Measurements from ENCODE around the gene SNAPIN.

The SNAPIN gene

DNA sequence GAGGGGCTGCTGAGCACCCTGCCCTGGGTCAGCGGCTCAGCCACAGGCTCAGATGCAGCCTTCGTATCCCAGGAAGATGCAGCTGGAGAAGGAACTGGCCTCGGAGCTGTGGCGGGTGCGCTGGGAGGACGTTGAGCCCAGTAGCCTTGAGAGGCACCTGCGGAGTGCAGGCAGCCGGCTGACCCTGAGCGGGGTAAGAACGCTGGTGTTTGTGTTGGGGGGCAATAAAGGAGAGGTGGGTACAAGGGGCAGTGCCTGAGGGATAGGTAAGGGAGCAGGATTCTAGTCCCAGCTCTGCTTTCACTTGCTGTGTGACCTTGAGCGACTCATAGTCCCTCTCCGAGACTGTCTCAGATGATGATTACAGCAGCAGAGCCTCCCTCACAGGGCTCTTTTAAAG, 26.4 kb downstream of the SNAPIN start:
- no peak overlapping the region for H3K4me3 ChIP-seq
- TF ChIP-seq, protein P1, sequence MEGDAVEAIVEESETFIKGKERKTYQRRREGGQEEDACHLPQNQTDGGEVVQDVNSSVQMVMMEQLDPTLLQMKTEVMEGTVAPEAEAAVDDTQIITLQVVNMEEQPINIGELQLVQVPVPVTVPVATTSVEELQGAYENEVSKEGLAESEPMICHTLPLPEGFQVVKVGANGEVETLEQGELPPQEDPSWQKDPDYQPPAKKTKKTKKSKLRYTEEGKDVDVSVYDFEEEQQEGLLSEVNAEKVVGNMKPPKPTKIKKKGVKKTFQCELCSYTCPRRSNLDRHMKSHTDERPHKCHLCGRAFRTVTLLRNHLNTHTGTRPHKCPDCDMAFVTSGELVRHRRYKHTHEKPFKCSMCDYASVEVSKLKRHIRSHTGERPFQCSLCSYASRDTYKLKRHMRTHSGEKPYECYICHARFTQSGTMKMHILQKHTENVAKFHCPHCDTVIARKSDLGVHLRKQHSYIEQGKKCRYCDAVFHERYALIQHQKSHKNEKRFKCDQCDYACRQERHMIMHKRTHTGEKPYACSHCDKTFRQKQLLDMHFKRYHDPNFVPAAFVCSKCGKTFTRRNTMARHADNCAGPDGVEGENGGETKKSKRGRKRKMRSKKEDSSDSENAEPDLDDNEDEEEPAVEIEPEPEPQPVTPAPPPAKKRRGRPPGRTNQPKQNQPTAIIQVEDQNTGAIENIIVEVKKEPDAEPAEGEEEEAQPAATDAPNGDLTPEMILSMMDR (IDR thresholded peaks at IDR 0.05), result no peak
- no peak for DNase-seq (ENCODE audit: low spot score)
- no peak overlapping the region for H3K27ac ChIP-seq

DNA sequence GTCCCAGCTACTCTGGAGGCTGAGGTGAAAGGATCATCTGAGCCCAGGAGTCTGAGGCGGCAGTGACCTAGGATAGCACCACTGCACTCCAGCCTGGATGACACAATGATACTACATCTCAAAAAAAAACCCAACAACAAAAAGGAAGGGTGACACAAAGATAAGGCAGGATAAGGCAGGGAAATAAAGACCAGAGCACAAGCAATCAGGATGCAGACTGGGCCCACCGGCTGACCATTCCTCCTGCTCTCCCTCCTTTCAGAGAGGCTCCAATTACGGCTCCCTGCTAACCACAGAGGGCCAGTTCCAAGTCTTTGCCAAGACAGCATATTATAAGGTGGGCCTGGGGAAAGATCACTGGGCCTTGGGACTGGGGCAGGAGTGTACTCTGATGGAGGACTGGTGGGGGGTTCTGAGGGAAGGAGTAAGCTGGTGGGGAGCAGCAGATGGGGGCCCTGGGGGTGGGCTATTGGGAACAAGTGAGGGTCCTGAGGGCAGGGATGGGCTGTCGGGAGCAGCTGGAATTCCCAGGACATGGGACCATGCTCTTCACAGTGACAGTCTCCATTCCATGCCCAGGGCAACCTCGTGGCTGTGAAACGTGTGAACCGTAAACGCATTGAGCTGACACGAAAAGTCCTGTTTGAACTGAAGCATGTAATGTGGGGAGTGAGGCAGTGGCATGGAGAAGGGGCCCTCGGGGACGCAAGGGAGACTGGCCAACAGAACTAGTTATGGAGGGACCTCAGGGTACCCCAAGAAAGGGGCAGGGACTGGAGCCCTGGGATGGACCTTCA, 27.2 kb downstream of the SNAPIN start:
- TF ChIP-seq, protein P1 (IDR thresholded peaks at IDR 0.05), result no peak
- Histone ChIP-seq H3K27ac (no peak overlapping the region), H3K4me3 (no peak overlapping the region)
- DNase-seq (ENCODE audit: low spot score), result no peak

DNA sequence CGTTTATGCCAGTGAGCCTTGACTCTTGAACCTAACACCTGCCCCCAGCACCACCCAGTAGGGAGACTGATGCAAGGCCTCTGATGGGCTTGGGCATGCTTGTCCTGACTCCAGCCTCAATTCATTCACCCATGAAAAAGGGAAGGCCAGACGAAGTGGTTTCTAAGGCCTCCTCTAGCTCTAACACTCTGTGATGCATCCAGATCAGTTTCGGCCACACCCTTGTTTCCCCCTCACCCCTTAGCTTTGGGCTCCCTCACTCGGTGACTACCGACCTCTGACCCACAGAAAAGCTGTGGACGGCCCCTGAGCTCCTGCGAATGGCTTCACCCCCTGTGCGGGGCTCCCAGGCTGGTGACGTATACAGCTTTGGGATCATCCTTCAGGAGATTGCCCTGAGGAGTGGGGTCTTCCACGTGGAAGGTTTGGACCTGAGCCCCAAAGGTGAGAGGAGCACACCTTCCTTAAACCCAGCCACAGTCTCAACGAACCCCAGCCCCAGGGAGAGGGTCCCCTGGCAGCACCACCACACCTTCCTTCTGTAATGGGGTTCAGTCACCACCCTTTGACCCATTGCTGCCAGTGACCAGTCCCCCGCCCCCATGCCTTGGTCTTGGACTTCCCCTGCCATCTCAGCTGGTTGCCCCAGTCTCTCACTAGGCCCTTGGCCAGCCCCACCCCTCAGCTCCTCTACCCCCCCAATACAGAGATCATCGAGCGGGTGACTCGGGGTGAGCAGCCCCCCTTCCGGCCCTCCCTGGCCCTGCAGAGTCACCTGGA, 29.0 kb downstream of the SNAPIN start:
- TF ChIP-seq, protein P1 (IDR thresholded peaks at IDR 0.05), result no peak
- Histone ChIP-seq H3K4me3 (no peak overlapping the region), H3K27ac (no peak overlapping the region)
- DNase-seq (ENCODE audit: low spot score), result no peak

DNA sequence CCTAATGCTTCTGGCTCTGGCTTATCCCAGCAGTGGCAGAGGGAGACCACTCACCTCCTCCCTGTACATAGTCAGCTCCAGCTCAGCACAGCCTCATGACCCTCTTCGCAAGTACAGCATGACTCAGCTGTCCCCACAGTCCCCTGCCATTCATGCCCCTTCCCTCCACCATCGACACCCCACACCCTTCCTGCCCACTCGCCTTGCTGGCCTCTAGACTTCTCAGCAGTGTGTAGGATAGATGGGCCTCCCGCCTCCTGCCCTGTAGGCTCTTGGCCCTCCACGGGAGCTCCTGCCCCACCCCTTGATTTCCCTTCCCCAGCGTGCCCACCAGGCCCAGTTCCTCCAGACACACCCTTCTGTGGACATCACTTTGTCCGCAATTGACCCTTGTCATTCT, 29.8 kb downstream of the SNAPIN start:
- H3K4me3 ChIP-seq, result no peak overlapping the region
- no peak overlapping the region for H3K27ac ChIP-seq
- TF ChIP-seq, protein P1 (IDR thresholded peaks at IDR 0.05), result no peak
- DNase-seq (ENCODE audit: low spot score), result no peak

DNA sequence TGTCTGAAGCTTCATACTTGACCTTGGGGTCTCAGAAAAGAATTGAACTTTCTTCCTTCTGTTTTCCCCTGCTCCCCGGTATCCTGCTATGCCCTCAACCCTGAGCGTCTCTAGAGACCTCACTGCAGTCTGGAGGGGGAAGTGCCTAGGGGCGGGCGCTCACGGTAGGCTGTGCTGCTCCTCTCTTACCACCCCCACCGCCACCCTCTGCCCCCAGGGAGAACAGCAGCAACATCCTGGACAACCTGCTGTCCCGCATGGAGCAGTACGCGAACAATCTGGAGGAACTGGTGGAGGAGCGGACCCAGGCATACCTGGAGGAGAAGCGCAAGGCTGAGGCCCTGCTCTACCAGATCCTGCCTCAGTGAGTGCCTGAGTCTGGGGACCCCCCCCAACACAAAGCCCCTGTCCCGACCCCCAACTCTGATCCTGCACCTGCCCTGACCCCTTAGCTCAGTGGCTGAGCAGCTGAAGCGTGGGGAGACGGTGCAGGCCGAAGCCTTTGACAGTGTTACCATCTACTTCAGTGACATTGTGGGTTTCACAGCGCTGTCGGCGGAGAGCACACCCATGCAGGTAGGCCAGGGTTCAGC, 30.3 kb downstream of the SNAPIN start:
- DNase-seq (ENCODE audit: low spot score), result no peak
- no peak overlapping the region for H3K27ac ChIP-seq
- no peak overlapping the region for H3K4me3 ChIP-seq
- TF ChIP-seq, protein P1 (IDR thresholded peaks at IDR 0.05), result no peak

DNA sequence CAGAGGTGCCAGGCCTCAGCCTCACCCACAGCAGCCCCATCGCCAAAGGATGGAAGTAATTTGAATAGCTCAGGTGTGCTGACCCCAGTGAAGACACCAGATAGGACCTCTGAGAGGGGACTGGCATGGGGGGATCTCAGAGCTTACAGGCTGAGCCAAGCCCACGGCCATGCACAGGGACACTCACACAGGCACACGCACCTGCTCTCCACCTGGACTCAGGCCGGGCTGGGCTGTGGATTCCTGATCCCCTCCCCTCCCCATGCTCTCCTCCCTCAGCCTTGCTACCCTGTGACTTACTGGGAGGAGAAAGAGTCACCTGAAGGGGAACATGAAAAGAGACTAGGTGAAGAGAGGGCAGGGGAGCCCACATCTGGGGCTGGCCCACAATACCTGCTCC, 35.0 kb downstream of the SNAPIN start:
- Histone ChIP-seq H3K27ac (no peak overlapping the region), H3K4me3 (no peak overlapping the region)
- no peak for DNase-seq (ENCODE audit: low spot score)
- TF ChIP-seq, protein P1 (IDR thresholded peaks at IDR 0.05), result no peak

Data from coronary artery (tissue), 2 donors.